Suppressor macrophage treated with lipopolysaccharide for 1 hour (primary cell): Measurements from ENCODE around the gene ZNF563.
"Not testable (repeated sequence)": the region's sequence is repeated elsewhere in the genome, so short reads cannot be mapped to it uniquely, and the experiment has no call there.

ENCODE experiments used
- DNase-seq, 3 donors: peaks; one replicate each; pipeline ENCODE4 v3.0.0-alpha.2; 2020 to 2022

Gene ZNF563

GRCh38 chr19:12333162-12334159 is at the start of gene ZNF563:
TSS of gene ZNF563 (minus strand) at chr19:12333633. CDS start at chr19:12333482, 151 bp downstream.
- peak; percentile 95 to 97 (median 97) for DNase-seq

DNA sequence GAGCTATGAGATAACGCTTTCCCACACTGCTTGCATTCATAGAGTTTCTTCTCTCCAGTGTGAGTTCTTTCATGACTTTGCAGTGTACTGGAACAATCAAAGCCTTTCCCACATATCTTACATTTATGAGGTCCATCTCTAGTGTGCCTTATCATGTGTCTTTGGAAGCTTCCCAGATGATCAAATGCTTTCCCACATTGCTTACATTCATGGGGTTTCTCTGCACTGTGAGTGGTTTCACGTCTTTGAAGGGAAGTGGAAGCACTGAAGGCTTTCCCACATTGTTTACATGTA is 47.0 kb upstream of the ZNF563 start:
- no peak for DNase-seq

DNA sequence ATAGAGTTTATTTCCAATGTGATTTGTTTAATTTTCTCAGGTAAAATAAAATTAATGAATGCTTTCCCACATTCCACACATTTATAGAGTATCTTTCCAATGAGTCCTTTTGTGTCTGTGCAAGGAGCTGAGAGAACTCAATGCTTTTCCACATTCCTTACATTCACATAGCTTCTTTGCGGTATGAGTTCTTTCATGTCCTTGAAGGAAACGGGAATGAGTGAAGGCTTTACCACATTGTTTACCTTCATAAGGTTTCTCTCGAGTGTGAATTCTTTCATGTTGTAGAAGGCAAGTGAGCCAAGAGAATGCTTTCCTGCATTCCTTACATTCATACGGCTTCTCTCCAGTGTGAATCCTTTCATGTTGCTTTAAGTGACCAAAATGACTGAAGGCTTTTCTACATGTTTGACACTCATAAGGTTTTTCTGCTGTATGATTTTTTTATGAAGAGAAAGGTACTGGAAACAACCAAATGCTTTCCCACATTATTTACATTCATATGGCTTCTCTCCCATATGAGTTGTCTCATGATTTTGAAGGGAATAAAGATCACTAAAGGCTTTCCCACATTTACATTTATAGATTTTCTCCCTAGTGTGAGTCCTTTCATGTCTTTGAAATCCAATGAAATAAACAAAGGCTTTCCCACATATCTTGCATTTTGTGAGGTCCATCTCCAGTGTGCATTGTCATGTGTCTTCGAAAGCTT is 46.5 kb upstream of the ZNF563 start:
- no peak for DNase-seq

DNA sequence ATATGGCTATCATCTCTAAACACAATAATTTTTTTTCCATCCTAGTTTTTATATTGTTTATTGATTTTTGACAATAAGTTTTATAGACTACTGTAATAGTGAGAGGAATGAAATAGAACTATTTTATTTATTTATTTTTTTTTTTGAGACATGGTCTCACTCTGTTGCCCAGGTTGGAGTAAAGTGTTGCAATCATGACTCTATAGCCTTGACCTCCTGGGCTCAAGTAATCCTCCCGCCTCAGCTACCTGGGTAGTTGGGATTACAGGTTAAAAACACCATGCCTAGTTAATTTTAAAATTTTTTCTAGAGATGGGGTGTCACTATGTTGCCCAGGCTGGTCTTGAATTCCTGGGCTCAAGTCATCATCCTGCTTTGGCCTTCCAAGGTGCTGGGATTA is 40.6 kb upstream of the ZNF563 start:
- no peak for DNase-seq

GRCh38 chr19:12365236-12366162 is 32.1 kb upstream of the ZNF563 start, which contains the start of gene ZNF442:
TSS of gene ZNF442 (minus strand) at chr19:12365683. CDS start at chr19:12363631, 2,052 bp downstream.
- peak; percentile 94 to 96 (median 95) for DNase-seq

GRCh38 chr19:12364391-12365235 is 31.2 kb upstream of the ZNF563 start:
- DNase-seq: peak in 2 of 3 donors; percentile 24 to 25

GRCh38 chr19:12362236-12362635 is 28.8 kb upstream of the ZNF563 start:
- not testable (repeated sequence) for DNase-seq

GRCh38 chr19:12353375-12353774 is 19.9 kb upstream of the ZNF563 start:
- DNase-seq: no peak

- DNase-seq: no peak
Observed at GRCh38 chr19:12350890-12351197, 17.4 kb upstream of the ZNF563 start.

DNA sequence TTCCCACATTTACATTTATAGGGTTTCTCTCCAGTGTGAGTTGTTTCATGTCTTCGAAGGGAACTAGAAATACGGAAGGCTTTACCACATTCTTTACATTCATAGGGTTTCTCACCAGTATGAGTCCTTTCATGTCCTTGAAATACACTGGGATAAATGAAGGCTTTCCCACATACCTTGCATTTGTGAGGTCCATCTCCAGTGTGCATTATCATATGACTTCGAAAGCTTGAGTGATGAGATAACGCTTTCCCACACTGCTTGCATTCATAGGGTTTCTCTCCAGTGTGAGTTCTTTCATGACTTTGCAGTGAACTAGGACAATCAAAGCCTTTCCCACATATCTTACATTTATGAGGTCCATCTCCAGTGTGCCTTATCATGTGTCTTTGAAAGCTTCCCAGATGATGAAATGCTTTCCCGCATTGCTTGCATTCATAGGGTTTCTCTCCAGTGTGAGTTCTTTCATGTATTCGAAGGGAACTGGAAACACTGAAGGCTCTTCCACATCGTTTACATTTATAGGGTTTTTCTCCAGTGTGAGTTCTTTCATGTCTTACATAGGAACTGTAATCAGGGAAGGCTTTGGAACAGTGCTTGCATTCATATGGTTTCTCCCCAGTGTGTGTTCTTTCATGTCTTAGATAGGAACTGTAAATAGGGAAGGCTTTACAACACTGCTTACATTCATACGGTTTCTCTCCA is 16.9 kb upstream of the ZNF563 start:
- no peak for DNase-seq

- peak in 1 of 3 donors; percentile 8 for DNase-seq
Observed at GRCh38 chr19:12346896-12347295, 13.5 kb upstream of the ZNF563 start.

GRCh38 chr19:12345197-12345596 is 11.8 kb upstream of the ZNF563 start:
- no peak for DNase-seq

- peak; percentile 53 to 57 (median 55) for DNase-seq
Observed at GRCh38 chr19:12331211-12331941, 2.1 kb downstream of the ZNF563 start.

GRCh38 chr19:12330340-12330739 is 3.1 kb downstream of the ZNF563 start:
- DNase-seq: no peak

DNA sequence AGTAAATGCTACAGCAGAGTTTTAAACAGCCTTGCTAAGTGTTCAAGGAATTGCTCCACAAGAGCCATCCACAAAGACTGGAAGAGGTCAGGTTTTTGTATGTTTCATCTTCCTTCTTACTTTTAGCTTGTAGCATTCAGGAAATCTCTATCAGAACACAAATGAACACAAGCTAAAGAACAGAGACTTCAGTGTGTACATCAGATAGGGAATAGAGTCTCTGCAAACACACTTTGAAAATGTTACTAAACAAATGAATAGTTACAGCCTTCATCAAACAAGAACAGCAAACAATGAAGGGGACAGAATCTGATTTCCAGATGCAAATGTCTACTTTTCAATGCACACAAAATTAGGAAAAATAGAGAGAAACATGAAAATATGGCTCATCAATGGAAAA is 7.7 kb downstream of the ZNF563 start:
- DNase-seq: no peak

DNA sequence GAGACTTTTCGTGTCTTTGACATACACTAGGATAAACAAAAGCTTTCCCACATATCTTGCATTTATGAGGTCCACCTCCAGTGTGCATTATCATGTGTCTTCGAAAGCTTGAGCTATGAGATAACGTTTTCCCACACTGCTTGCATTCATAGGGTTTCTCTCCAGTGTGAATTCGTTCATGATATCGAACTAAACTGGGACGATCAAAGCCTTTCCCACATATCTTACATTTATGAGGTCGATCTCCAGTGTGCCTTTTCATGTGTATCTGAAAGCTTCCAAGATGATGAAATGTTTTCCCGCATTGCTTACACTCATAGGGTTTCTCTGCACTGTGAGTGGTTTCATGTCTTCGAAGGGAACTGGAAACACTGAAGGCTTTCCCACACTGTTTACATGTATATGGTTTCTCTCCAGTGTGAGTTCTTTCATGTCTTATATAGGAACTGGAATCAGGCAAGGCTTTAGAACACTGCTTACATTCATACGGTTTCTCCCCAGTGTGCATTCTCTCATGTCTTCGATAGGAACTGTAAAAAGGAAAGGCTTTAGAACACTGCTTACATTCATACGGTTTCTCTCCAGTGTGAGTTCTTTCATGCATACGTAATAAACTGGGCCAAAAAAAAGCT is 14.5 kb downstream of the ZNF563 start:
- no peak for DNase-seq

GRCh38 chr19:12314553-12314952 is 18.9 kb downstream of the ZNF563 start:
- no peak for DNase-seq

GRCh38 chr19:12308891-12309290 is 24.5 kb downstream of the ZNF563 start:
- DNase-seq: not testable (repeated sequence)

DNA sequence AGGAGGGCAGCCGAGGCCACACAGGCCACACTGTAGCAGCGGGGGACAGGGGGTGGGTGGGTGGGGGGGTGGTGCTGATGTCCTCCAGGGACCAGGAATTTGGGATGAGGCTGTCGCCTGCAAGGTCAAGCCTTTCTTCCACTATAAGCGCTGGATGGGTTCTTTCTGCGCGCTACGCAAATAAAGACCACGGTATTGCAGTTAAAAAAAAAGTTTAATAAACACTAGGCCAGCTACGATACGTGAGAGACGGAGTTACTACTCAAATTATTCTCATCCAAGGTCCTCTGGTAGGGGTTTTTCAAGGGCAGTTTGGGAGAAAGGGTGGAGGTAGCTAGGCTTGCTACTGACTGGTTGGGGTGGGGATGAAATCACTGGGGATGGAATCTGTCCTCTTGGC is 38.2 kb downstream of the ZNF563 start:
- DNase-seq: no peak
